T47D (cell line): ENCODE results near the gene TOR2A.
"Not testable (repeated sequence)": the region's sequence is repeated elsewhere in the genome, so short reads cannot be mapped to it uniquely, and the experiment has no call there.

Experiments
- DNase-seq, 2 experiments: peaks; one replicate each; pipeline versions ENCODE4 v3.0.0 to v3.0.0-alpha.2; 2011 to 2012; ENCODE audit warnings: low read depth in 1 of 2, low spot score in 1 of 2
- JUND ChIP-seq: IDR thresholded peaks from 2 replicates; pipeline ENCODE4 v1.6.1; 2012; ENCODE audit warnings: low read depth
- in situ Hi-C: cut with HindIII; loops from 2 replicates; pipeline ENCODE4 v1.10.0; 2016; ENCODE audit warnings: low sequenced_read_pairs, low pct_unique_long_range_greater_than_20kb

The TOR2A gene

DNA sequence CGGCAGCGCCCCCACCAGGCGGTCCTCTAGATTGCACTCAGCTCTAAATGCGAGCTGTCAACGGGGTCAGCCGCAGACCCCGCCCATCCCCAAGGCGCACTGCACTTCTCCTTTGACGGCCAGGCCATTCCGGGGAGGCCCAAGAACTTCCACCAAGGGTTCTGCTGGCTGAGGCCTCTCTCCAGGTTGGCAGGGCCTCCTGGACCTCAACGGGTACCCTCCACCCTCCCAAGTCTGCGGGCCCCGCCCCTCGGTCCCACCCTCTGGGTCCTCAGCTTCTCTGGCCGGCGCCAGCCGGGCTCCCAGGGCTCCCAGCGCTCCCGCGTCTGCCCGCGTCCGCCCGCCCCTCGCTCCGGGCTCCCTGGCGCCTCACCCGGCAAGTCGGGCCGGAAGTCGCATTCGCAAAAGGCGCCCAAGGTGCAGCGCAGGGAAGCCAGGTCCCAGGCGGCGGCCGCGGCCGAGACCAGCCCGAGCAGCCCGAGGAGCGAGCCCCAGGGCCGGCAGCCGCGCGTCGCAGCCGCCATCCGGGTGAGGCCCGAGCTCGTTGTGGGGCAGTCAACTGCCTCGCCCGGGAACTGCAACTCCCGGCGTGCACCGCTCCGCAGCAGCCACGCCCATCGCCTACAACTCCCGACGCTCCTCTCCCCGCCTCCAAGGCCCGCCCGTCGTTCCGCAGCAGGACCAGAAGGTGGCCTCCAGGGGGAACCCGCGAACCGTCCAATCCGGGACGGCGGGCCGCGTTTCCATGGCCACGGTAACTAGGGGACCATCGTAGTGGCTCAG lies at the start of gene TOR2A:
TOR2A (minus strand) TSS at position 548 of the 783 bp plus-strand sequence; CDS start at position 524, 24 bp downstream.
- DNase-seq, result peak; percentile 98
- in situ Hi-C loops, result no loop called here
- TF ChIP-seq JUND, result no peak

DNA sequence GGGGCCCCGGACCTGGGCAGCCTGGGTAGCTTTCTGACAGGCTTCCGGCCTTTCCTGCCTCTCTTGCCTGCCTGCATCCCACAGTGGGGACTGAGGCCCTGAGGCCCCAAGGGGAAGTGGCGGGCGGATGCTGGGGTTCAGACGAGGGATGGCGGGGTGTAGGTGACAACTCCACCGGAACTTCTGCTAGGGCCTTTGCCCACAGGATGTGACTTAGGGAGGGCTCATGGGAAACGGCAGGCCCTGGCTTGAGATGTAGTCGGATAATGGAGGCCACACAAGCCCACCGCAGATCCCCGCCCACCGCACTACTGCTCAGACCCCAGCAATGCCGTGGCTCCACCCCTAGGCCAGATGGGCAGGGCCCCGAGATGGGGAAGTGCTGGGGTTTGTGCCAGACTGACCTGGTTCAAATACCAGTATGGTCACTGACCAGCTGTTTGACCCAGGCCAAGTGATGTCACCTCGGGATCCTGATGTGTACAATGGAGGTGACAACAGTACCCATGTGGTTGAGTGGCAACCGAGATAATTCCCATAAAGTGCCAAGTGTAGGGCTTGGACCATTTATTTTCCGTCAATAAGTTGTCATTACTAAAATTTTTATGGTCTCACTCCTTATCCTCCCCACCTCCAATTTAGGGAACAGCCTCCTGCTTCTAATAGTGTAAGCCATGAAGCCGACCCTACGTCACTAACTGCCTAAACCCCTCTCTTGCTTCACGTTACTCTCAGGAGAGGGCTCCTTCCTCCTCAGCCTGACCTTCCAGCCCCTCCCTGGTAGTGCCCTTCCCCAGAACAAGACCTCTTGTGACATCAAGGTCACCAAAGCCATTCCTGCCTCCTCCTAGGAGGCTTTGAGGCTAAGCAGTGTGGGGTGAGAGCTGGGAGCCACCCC lies 48.3 kb upstream of the TOR2A start:
- in situ Hi-C loops, result no loop called here
- TF ChIP-seq JUND, result no peak
- no peak for DNase-seq

DNA sequence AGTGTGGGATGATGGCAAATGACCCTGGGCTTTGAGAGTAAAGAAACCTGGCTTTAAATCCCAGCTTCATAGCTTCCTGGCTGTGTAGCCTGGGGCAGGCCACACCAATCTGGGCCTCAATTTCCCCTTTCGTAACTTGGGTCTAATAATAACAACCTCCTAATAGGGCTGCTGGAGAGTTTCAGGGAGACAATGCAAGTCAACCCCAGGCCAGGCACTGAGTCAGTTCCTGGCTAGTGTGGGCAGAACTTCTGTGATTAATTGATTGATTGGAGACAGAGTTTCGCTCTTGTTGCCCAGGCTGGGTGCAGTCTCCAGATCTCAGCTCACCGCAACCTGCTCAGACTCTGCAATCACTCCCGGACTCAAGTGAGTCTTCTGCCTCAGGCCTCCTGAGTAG lies 46.7 kb upstream of the TOR2A start:
- no peak for DNase-seq
- no peak for TF ChIP-seq JUND
- in situ Hi-C loops, result no loop called here

DNA sequence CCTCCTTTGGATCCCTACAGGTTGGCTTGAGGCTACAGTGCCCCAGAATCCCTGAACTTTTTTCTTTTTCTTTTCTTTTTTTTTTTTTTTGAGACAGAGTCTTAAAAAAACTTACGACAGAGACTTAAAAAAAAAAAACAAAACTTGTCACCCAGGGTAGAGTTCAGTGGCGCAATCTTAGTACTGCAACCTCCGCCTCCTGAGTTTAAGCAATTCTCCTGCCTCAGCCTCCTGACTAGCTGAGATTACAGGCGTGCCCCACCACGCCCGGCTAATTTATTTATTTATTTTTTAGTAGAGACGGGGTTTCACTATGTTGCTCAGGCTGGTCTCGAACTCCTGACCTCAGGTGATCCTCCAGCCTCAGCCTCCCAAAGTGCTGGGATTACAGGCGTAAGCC lies 45.8 kb upstream of the TOR2A start:
- DNase-seq, in situ Hi-C loops: not testable (repeated sequence)

DNA sequence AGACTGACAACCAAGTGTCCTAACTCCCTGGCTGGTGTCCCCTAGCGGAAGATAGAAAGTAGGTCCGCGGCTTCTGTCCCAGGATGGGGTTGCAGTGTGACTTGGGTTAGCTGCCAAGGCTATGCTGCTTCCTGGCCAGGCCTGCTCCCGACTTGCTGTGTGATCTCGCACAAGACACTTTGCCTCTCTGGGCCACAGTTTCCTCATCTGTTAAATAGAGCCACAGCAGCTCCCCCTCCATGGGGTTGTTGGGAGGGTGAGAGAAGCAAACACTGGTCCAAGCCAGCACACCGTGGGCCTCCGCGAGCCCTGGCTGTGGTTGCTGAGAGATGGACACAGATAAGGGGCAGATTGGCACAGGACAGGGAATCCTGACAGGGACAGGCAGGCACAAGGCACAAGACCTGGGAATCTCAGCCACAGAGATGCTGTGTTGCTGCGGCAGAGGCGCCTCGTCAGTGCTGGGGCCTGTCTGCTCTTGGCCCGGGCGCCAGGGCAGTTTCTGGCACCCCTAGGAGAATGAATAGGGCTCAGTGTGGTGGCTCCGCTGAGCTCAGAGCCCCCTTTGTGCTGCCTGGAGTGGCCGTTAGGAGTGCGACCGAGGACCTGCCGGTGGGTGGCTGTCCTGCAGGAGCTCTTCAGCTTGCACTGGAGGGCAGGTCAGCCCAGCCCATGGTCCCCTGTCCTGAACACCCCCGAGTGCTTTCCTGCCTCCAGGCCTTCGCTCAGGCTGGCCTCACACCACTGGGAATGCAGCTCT lies 45.2 kb upstream of the TOR2A start:
- in situ Hi-C loops, result no loop called here
- DNase-seq, result peak in 1 of 2 experiments; percentile 46
- no peak for TF ChIP-seq JUND

DNA sequence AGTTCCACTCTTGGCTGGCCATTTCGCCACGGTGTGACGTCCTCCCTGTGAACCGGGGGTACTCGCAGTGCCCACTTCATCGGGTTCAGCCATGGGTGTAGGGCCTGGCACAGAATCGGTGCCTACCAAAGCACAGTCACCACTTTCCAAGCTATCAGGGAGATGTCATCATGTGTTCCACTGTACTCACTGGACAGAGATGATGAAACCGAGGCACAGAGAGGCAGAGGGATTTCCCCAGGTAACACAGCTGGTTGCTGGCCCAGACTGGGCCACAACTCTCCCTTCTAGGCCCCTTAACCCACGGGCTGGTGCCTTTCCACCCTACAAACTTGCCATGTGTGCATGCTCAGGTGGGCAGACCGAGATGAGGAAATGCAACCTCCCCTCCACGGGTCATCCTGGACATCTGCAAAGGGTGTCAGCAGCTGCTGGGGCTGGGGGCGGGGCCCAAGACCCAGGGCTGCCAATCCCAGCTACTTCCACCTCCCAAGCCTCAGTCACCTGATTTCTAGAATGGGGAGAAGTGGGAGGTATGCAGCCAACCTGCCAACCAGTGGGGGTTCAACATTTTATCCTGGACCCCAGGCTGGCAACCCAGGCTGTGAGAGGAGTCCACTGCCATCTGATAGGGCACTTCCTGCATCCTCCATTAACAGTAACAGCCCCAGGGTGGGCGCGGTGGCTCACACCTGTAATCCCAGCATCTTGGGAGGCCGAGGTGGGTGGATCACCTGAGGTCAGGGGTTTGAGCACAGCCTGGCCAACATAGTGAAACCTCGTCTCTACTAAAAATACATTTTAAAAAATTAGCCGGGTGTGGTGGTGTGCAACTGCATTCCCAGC lies 44.3 kb upstream of the TOR2A start:
- in situ Hi-C loops, result no loop called here
- TF ChIP-seq JUND, result no peak
- DNase-seq, result no peak

DNA sequence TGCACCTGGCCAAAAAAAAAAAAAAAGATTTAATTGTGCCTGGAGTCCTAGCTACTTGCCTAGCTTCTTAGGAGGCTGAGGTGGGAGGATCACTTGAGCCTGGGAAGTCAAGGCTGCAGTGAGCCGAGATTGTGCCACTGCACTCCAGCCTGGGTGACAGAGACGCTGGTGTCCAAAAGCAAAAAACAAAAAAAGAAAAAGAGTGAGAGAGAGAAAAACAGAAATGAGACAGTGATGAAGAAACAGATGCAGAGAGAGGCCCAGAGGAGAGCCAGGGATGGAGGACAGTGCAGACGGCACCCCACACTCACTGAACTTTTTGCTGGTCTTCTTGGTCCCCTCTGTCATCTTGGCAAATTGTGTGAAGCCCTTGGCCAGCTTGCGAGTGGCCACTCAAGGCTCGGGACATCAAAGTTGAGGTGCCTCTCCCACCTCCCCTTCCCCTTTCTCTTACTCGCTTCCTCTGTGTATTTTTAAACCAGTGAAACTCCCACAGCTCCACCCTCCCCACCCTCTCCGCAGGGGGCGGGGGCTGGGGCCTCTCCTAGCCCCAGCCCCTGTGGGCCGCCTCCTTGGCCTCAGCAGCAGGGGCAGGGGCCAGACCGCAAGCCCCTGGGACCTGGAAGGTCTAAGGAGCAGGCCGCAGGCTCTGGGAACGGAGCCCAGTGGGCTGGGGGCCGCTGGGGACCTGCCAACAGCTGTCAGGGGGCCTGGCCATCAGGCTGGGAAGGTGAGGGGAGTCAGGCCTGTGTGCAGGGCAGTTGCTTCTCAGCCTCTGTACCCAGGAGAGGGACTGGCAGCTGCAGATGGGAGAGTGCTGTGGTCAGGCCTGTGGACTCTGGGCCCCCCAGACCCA lies 43.4 kb upstream of the TOR2A start, which contains the start of gene SH2D3C:
SH2D3C (minus strand) TSS at position 387 of the 856 bp plus-strand sequence; CDS start at position 348, 39 bp downstream.
- DNase-seq, result no peak
- TF ChIP-seq JUND, result no peak
- in situ Hi-C loops, result no loop called here

DNA sequence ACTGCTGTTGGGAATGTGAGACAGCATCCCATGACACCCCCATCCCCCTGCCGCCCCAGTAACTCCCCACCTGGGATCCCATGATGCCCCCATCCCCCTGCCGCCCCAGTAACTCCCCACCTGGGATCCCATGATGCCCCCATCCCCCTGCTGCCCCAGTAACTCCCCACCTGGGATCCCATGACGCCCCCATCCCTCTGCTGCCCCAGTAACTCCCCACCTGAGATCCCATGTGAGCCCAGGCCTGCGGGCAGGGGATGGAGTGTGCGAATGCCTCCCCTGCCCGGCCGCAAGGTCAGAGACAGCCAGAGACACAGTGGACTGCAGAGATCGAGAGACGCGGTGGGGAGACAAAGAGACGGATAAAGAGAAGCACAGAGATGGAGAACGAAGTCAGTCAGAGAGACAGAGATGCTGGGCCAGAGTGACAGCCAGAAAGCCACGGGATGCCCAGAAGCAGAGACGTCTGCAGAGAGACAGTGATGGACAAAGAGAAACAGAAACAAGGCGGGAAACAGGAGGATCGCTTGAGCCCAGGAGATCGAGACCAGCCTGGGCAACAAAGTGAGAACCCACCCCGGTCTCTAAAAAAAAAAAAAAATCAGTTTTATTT lies 42.4 kb upstream of the TOR2A start:
- no peak for DNase-seq
- in situ Hi-C loops, result no loop called here
- no peak for TF ChIP-seq JUND

DNA sequence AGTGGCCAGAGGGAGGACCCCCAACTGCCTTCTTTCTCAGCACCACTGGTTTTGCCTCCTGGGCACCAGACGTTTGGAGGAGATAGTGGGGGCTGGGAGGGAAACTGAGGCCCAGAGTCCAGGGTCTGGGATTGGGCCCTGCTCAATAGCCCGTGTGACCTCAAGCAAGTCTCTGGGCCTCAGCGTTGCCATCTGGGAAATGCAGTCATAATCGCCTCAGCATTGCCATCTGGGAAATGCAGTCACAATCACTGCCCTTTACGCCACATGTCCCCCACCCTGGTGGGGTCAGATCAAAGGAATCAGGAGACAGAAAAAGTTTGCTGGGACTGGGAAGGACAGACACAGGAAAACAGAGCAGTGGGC lies 41.8 kb upstream of the TOR2A start:
- in situ Hi-C loops, result no loop called here
- no peak for DNase-seq
- TF ChIP-seq JUND, result no peak

DNA sequence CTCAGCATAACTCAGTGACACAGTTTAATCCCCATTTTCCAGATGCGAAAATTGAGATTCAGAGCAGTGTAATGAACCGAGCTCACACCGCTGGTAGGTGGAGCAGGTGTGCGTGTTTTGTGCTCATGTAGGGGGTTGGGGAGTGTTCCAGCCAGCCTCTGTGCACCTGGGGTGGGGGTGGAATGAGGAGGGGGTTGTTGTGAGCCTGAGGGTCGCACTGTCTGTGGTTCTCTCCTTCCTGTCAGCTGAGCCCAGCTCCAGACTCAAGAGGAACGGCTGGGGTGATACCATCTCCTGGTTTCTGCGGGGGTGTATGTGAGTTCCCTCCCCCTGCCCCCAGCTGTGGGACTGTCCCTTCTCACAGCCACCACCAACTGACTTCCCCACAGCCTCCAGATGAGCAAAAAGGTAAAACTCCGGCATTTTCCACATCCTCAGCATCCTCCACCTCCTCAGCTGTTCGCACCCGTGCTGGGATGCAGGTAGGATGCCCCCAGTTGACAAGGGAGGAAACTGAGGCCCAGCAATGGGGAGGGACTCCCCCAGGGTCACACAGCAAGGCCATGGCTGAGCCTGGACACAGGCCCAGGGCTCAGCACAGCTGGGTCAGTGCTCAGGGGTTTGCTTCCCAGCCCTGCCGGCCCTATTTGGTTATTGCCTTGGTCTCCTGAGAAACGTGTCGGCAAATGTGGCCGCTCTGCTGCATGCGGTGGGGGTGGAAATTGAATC lies 41.3 kb upstream of the TOR2A start:
- TF ChIP-seq JUND, result no peak
- in situ Hi-C loops, result no loop called here
- DNase-seq, result peak in 1 of 2 experiments; percentile 38
